Measurements from ENCODE around the gene FBN2. TPM values are rescaled to one million over a fixed set of nuclear protein-coding genes. Genes with fewer than 3 reads are reported as not detected.

FBN2 gene
- total and polyA plus RNA-seq, 2 experiments from 2014 or later: 41.0 to 143 TPM

DNA sequence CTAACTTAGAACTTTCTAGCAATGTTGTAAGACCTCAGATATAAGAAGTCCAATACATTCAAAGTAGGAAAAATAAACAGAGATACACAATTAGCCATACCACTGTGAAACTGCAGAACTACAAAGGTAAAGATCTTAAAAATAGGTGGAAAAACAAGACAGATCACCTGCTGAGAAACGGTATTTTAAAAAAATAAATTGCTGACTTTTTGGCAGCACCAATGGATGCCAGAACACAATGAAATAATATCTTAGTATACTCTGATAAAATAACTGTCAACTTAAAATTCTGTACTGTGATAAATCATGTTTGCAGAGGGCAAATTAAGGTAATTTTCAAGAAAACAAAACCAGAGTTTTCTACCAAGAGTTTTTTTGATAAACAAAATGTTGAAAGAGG is 138.9 kb downstream of the FBN2 start:
- no peaks in the 10 kb centered on the region for H3K36me3 ChIP-seq (replicated peaks; ENCODE audit: insufficient read depth, low read depth)
- H3K9me3 ChIP-seq (ENCODE audit: low read depth): no peaks in the 10 kb centered on the region
- no peaks in the 10 kb centered on the region for H3K27me3 ChIP-seq
- WGBS (ENCODE audit: low lambda C conversion rate, missing lambda C conversion rate): 89% methylated on average over 1 of the region's 1 CpG
- H3K4me2 ChIP-seq: no peak overlapping the region
- no peaks in the 10 kb centered on the region for H3K9me2 ChIP-seq (replicated peaks; ENCODE audit: insufficient read depth)
- no peak overlapping the region for H3K27ac ChIP-seq
- no peaks in the 10 kb centered on the region for H4K20me1 ChIP-seq (ENCODE audit: insufficient read depth, poor library complexity, severe bottlenecking)
- no peaks in the 10 kb centered on the region for H3K4me1 ChIP-seq (ENCODE audit: insufficient read depth)
- TF ChIP-seq EZH2 (IDR thresholded peaks at IDR 0.05; ENCODE audit: borderline replicate concordance): no peak
- TF ChIP-seq, protein P1, sequence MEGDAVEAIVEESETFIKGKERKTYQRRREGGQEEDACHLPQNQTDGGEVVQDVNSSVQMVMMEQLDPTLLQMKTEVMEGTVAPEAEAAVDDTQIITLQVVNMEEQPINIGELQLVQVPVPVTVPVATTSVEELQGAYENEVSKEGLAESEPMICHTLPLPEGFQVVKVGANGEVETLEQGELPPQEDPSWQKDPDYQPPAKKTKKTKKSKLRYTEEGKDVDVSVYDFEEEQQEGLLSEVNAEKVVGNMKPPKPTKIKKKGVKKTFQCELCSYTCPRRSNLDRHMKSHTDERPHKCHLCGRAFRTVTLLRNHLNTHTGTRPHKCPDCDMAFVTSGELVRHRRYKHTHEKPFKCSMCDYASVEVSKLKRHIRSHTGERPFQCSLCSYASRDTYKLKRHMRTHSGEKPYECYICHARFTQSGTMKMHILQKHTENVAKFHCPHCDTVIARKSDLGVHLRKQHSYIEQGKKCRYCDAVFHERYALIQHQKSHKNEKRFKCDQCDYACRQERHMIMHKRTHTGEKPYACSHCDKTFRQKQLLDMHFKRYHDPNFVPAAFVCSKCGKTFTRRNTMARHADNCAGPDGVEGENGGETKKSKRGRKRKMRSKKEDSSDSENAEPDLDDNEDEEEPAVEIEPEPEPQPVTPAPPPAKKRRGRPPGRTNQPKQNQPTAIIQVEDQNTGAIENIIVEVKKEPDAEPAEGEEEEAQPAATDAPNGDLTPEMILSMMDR (IDR thresholded peaks at IDR 0.05; ENCODE audit: poor library complexity): no peak
- TF ChIP-seq EZH2phosphoT487 (IDR thresholded peaks at IDR 0.05; ENCODE audit: low read depth, severe bottlenecking, unreplicated experiment): no peak
- no peak for DNase-seq (ENCODE audit: low spot score)
- H2AFZ ChIP-seq: no peak overlapping the region
- no peaks in the 10 kb centered on the region for H3K79me2 ChIP-seq
- H3K4me3 ChIP-seq: no peak overlapping the region

DNA sequence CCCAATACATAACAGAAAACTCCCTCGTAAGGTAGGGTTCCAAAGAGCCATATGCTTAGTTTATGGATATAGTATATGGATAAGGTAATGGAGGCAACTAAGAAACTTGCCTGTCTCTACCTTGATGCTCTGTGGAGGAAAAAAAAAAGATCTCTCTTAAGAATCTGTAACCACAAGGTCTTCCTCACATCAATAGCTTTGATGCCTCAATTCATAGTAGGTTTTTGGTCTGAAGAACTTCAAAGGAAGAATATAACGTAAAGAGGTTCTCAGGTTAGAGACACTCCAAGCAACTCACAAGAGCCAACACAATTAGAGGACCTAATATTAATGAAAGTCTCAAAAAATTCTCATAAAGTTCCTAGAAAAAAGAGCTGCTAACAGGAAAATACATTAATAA is 140.2 kb downstream of the FBN2 start:
- no peak overlapping the region for H3K27ac ChIP-seq
- no peaks in the 10 kb centered on the region for H3K79me2 ChIP-seq
- no peaks in the 10 kb centered on the region for H3K9me3 ChIP-seq (ENCODE audit: low read depth)
- no peaks in the 10 kb centered on the region for H3K27me3 ChIP-seq
- H3K4me1 ChIP-seq (ENCODE audit: insufficient read depth): no peaks in the 10 kb centered on the region
- TF ChIP-seq, protein P1 (IDR thresholded peaks at IDR 0.05; ENCODE audit: poor library complexity): no peak
- no peak for TF ChIP-seq EZH2phosphoT487 (IDR thresholded peaks at IDR 0.05; ENCODE audit: low read depth, severe bottlenecking, unreplicated experiment)
- TF ChIP-seq EZH2 (IDR thresholded peaks at IDR 0.05; ENCODE audit: borderline replicate concordance): no peak
- no peak overlapping the region for H3K4me3 ChIP-seq
- H3K9me2 ChIP-seq (replicated peaks; ENCODE audit: insufficient read depth): no peaks in the 10 kb centered on the region
- H3K36me3 ChIP-seq (replicated peaks; ENCODE audit: insufficient read depth, low read depth): no peaks in the 10 kb centered on the region
- H4K20me1 ChIP-seq (ENCODE audit: insufficient read depth, poor library complexity, severe bottlenecking): no peaks in the 10 kb centered on the region
- H2AFZ ChIP-seq: no peak overlapping the region
- WGBS (ENCODE audit: low lambda C conversion rate, missing lambda C conversion rate): 94% methylated on average over 2 of the region's 2 CpGs
- no peak overlapping the region for H3K4me2 ChIP-seq
- DNase-seq (ENCODE audit: low spot score): no peak

DNA sequence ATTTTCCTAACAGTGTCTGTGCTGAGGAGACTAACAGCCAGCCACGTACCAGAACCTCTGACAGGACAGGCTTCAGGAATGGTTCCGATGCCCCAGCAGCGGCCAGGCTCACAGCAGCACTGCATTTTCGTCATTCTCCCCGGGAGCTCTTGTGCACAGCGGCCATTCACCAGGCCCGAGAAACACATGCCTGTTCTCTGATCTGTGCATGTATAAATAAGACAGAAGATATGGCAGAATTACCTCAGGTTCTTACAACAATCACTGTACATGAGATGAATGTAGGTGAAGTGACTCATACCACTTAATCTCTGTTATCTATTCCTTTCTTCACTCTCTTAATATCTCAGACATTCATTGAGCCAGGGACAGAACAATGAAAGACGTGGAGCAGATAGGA is 143.0 kb downstream of the FBN2 start:
- Histone ChIP-seq H3K9me3 (ENCODE audit: low read depth) (no peaks in the 10 kb centered on the region), H3K9me2 (replicated peaks; ENCODE audit: insufficient read depth) (no peaks in the 10 kb centered on the region), H3K4me2 (no peak overlapping the region), H3K36me3 (replicated peaks; ENCODE audit: insufficient read depth, low read depth) (no peaks in the 10 kb centered on the region), H3K79me2 (no peaks in the 10 kb centered on the region), H3K27me3 (no peaks in the 10 kb centered on the region), H3K4me3 (no peak overlapping the region), H2AFZ (no peak overlapping the region), H4K20me1 (ENCODE audit: insufficient read depth, poor library complexity, severe bottlenecking) (no peaks in the 10 kb centered on the region), H3K4me1 (ENCODE audit: insufficient read depth) (no peaks in the 10 kb centered on the region), H3K27ac (no peak overlapping the region)
- no peak for DNase-seq (ENCODE audit: low spot score)
- 81% methylated on average over 8 of the region's 8 CpGs for WGBS (ENCODE audit: low lambda C conversion rate, missing lambda C conversion rate)
- TF ChIP-seq EZH2 (IDR thresholded peaks at IDR 0.05; ENCODE audit: borderline replicate concordance) (no peak), EZH2phosphoT487 (IDR thresholded peaks at IDR 0.05; ENCODE audit: low read depth, severe bottlenecking, unreplicated experiment) (no peak)
- TF ChIP-seq, protein P1 (IDR thresholded peaks at IDR 0.05; ENCODE audit: poor library complexity): no peak

DNA sequence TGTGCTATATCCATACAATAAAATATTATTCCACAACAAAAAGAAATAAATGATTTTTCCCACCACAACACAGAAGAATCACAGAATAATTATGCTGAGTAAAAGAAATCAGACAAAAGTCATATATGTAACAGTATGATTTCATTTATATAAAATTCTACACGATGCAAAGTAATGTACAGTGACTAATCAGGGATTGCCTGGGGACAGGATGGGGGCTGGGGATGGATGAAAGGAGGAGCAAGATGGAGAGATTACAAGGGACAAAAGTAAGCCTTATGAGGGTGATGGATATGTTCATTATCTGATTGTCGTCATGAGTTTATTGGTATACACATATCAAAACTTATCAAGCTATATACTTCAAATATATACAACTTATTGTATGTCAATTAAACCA is 154.0 kb downstream of the FBN2 start:
- WGBS (ENCODE audit: low lambda C conversion rate, missing lambda C conversion rate): 91% methylated on average over 2 of the region's 2 CpGs
- H3K27ac ChIP-seq: no peak overlapping the region
- no peaks in the 10 kb centered on the region for H3K79me2 ChIP-seq
- no peaks in the 10 kb centered on the region for H4K20me1 ChIP-seq (ENCODE audit: insufficient read depth, poor library complexity, severe bottlenecking)
- H3K9me2 ChIP-seq (replicated peaks; ENCODE audit: insufficient read depth): no peaks in the 10 kb centered on the region
- H3K4me3 ChIP-seq: no peak overlapping the region
- TF ChIP-seq, protein P1 (IDR thresholded peaks at IDR 0.05; ENCODE audit: poor library complexity): no peak
- TF ChIP-seq EZH2phosphoT487 (IDR thresholded peaks at IDR 0.05; ENCODE audit: low read depth, severe bottlenecking, unreplicated experiment) (no peak), EZH2 (IDR thresholded peaks at IDR 0.05; ENCODE audit: borderline replicate concordance) (no peak)
- H3K4me1 ChIP-seq (ENCODE audit: insufficient read depth): no peaks in the 10 kb centered on the region
- no peak overlapping the region for H3K4me2 ChIP-seq
- peaks cover 3% of the 10 kb centered on the region for H3K36me3 ChIP-seq (replicated peaks; ENCODE audit: insufficient read depth, low read depth)
- no peaks in the 10 kb centered on the region for H3K9me3 ChIP-seq (ENCODE audit: low read depth)
- H2AFZ ChIP-seq: no peak overlapping the region
- no peak for DNase-seq (ENCODE audit: low spot score)
- H3K27me3 ChIP-seq: no peaks in the 10 kb centered on the region
